Caco-2 (cell line): ENCODE results near the gene CACNG3. TPM values are rescaled to one million over a fixed set of nuclear protein-coding genes. Genes with fewer than 3 reads are reported as not detected.

Experiments
- BruUV-seq: library from RNA; stranded (reverse); fragments of 400-500 nt; replicated peaks from 2 replicates; lab custom pipeline; 2021; lab: Mats Ljungman, UMichigan
- CTCF ChIA-PET: fragments of 300-600 bp; sonication (Branson Sonifier 250); formaldehyde crosslinking; loops from one replicate; lab custom pipeline; 2022; ENCODE audit warnings: antibody characterized with exemption; lab: Charles Lee
- POLR2A ChIA-PET: fragments of 300-600 bp; sonication (Branson Sonifier 250); formaldehyde crosslinking; loops from one replicate; lab custom pipeline; 2022; ENCODE audit warnings: antibody characterized with exemption; lab: Charles Lee
- DNase-seq, 2 experiments: peaks; one replicate each; pipeline versions ENCODE4 v3.0.0 to v3.0.0-alpha.2; 2020 to 2022
- H3K27me3 ChIP-seq: replicated peaks from 2 replicates; pipeline ENCODE4 v1.6.0; 2011; ENCODE audit warnings: low read length; ENCODE audit not compliant: control insufficient read depth, insufficient read depth
- H3K36me3 ChIP-seq: 2 replicates; pipeline ENCODE4 v1.5.1; 2011; ENCODE audit warnings: low read length; ENCODE audit not compliant: control insufficient read depth, insufficient read depth
- H3K4me1 ChIP-seq: fragments of 250-450 bp; sonication (Bioruptor Pico); 2 replicates; pipeline ENCODE4 v1.5.1; 2020; ENCODE audit warnings: mild to moderate bottlenecking
- H3K4me3 ChIP-seq: 2 replicates; pipeline ENCODE4 v1.5.1; 2011; ENCODE audit warnings: low read depth, mild to moderate bottlenecking, control low read depth, low read length
- H3K9me3 ChIP-seq: fragments of 250-450 bp; sonication (Bioruptor Pico); 2 replicates; pipeline ENCODE4 v1.5.1; 2020; ENCODE audit warnings: mild to moderate bottlenecking, moderate library complexity
- H3K27ac Mint-ChIP-seq: one replicate; pipeline ENCODE4 v1.8.0; 2022; ENCODE audit warnings: mixed read lengths; ENCODE audit not compliant: unreplicated experiment
- H3K27me3 Mint-ChIP-seq: one replicate; pipeline ENCODE4 v1.8.0; 2022; ENCODE audit warnings: mixed read lengths; ENCODE audit not compliant: insufficient read depth, unreplicated experiment
- H3K36me3 Mint-ChIP-seq: one replicate; pipeline ENCODE4 v1.8.0; 2022; ENCODE audit warnings: mild to moderate bottlenecking, mixed read lengths; ENCODE audit not compliant: insufficient read depth, unreplicated experiment
- H3K4me1 Mint-ChIP-seq: one replicate; pipeline ENCODE4 v1.8.0; 2022; ENCODE audit warnings: low read depth, mixed read lengths; ENCODE audit not compliant: unreplicated experiment
- H3K4me3 Mint-ChIP-seq: one replicate; pipeline ENCODE4 v1.8.0; 2022; ENCODE audit warnings: mild to moderate bottlenecking, moderate library complexity, mixed read lengths; ENCODE audit not compliant: unreplicated experiment
- H3K9me3 Mint-ChIP-seq: one replicate; pipeline ENCODE4 v1.8.0; 2022; ENCODE audit warnings: mixed read lengths; ENCODE audit not compliant: unreplicated experiment
- intact Hi-C: fragments of 100-400 bp; cut with micrococcal nuclease; formaldehyde crosslinking; loops from one replicate; pipeline ENCODE4 v1.10.0; 2022; ENCODE audit not compliant: unreplicated experiment
- total RNA-seq: library from RNA; stranded (reverse); gene quantifications from 2 replicates; pipeline ENCODE4 v1.2.3, GENCODE V29; 2022
- TF ChIP-seq, protein P1 (sequence below), 2 experiments: fragments of 200-600 bp in 1 of 2; IDR thresholded peaks; 1 replicate in 1 of 2; 2 replicates in 1 of 2; pipeline versions ENCODE4 v1.5.1 to v1.8.0; 2011 to 2022; ENCODE audit warnings: antibody characterized with exemption in 1 of 2, control low read depth in 1 of 2, inconsistent platforms in 1 of 2, low read depth in 1 of 2, low read length in 1 of 2, mild to moderate bottlenecking in 1 of 2, moderate library complexity in 1 of 2; ENCODE audit not compliant: insufficient read depth in 1 of 2, severe bottlenecking in 1 of 2, unreplicated experiment in 1 of 2

The CACNG3 gene
- total RNA-seq, 1 experiment from 2014 or later: not detected

DNA sequence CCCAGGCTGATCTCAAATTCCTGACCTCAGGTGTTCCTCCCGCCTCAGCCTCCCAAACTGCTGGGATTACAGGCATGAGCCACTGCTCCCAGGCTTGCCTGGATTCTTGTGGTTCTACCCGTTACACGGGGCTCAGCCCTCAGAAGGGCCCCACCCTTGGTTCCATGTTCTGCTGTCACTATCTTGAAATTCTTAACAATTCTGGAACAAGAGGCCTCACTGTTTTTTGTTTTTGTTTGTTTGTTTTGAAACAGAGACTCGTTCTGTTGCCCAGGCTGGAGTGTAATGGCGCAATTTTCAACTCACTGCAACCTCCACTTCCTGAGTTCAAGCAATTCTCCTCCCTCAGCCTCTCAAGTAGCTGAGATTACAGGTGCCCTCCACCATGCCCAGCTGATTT, 96.6 kb downstream of the CACNG3 start:
- DNase-seq: no peak
- POLR2A ChIA-PET: no interaction called here

DNA sequence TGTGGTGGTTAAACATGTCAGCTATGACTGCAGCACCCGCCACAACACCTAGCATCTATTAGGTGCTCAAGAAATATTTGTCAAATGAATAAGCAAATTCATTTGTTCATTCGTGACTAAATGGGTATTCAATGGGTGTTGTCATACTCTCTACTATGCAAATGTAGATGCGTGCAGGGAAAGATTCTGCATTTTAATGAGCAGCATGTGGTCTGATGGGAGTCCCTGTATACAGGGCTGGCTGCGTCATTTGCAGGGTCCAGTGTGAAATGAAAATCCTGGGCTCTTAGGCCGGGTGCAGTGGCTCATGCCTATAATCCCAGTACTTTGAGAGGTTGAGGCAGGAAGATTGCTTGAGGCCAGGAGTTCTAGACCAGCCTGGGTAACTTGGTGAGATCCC, 97.5 kb downstream of the CACNG3 start:
- Mint-ChIP-seq H3K9me3 (no peaks in the 10 kb centered on the region), H3K36me3 (no peaks in the 10 kb centered on the region), H3K27ac (no peak overlapping the region), H3K27me3 (peaks cover 14% of the 10 kb centered on the region), H3K4me3 (no peak overlapping the region), H3K4me1 (no peaks in the 10 kb centered on the region)
- Histone ChIP-seq H3K27me3 (no peaks in the 10 kb centered on the region), H3K36me3 (no peaks in the 10 kb centered on the region), H3K9me3 (no peaks in the 10 kb centered on the region), H3K4me1 (no peaks in the 10 kb centered on the region), H3K4me3 (no peak overlapping the region)
- intact Hi-C loops: no loop called here
- CTCF ChIA-PET: no interaction called here
- BruUV-seq: no TSS peak
- POLR2A ChIA-PET: no interaction called here
- DNase-seq: no peak
- TF ChIP-seq, protein P1, sequence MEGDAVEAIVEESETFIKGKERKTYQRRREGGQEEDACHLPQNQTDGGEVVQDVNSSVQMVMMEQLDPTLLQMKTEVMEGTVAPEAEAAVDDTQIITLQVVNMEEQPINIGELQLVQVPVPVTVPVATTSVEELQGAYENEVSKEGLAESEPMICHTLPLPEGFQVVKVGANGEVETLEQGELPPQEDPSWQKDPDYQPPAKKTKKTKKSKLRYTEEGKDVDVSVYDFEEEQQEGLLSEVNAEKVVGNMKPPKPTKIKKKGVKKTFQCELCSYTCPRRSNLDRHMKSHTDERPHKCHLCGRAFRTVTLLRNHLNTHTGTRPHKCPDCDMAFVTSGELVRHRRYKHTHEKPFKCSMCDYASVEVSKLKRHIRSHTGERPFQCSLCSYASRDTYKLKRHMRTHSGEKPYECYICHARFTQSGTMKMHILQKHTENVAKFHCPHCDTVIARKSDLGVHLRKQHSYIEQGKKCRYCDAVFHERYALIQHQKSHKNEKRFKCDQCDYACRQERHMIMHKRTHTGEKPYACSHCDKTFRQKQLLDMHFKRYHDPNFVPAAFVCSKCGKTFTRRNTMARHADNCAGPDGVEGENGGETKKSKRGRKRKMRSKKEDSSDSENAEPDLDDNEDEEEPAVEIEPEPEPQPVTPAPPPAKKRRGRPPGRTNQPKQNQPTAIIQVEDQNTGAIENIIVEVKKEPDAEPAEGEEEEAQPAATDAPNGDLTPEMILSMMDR (IDR thresholded peaks at IDR 0.05; ENCODE audit: insufficient read depth in 1 of 2, low read depth in 1 of 2, low read length in 1 of 2, severe bottlenecking in 1 of 2, unreplicated experiment in 1 of 2): no peak

More for the DNA sequence above, 96.6 kb downstream of the CACNG3 start:
- Mint-ChIP-seq H3K36me3 (no peaks in the 10 kb centered on the region), H3K27me3 (peaks cover 14% of the 10 kb centered on the region), H3K4me1 (no peaks in the 10 kb centered on the region), H3K9me3 (no peaks in the 10 kb centered on the region), H3K4me3 (no peak overlapping the region), H3K27ac (no peak overlapping the region)
- no peaks in the 10 kb centered on the region for H3K36me3 ChIP-seq
- H3K27me3 ChIP-seq: no peaks in the 10 kb centered on the region
- H3K9me3 ChIP-seq: no peaks in the 10 kb centered on the region
- BruUV-seq: no TSS peak
- no peak overlapping the region for H3K4me3 ChIP-seq
- intact Hi-C loops: no loop called here
- no peaks in the 10 kb centered on the region for H3K4me1 ChIP-seq
- CTCF ChIA-PET: no interaction called here
- TF ChIP-seq, protein P1 (IDR thresholded peaks at IDR 0.05; ENCODE audit: insufficient read depth in 1 of 2, low read depth in 1 of 2, low read length in 1 of 2, severe bottlenecking in 1 of 2, unreplicated experiment in 1 of 2): no peak

DNA sequence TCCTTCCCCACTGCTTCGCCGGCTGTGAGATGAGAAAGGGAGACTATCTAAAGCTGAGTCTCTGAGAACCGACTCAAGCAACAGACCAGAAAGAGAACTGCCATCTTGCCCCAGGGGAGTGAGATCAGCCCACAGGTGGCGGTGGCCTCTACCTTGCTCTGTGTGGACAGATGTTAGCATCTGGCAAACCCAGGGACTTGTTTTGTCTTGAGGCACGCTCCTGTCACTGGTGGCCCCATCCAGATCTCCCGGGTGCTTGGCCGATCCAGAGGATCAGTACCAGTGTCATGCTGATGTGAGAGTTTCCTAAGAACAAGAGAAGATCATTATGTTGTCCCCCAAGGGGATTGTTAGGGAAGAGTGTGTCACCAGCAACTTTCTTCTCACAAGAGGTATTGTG, 101.4 kb downstream of the CACNG3 start:
- no peaks in the 10 kb centered on the region for H3K36me3 Mint-ChIP-seq
- TF ChIP-seq, protein P1 (IDR thresholded peaks at IDR 0.05; ENCODE audit: insufficient read depth in 1 of 2, low read depth in 1 of 2, low read length in 1 of 2, severe bottlenecking in 1 of 2, unreplicated experiment in 1 of 2): no peak
- no peaks in the 10 kb centered on the region for H3K9me3 ChIP-seq
- H3K4me1 Mint-ChIP-seq: no peaks in the 10 kb centered on the region
- ChIA-PET POLR2A (no interaction called here), CTCF (no interaction called here)
- H3K27me3 ChIP-seq: no peaks in the 10 kb centered on the region
- H3K36me3 ChIP-seq: no peaks in the 10 kb centered on the region
- peaks cover 7% of the 10 kb centered on the region for H3K27me3 Mint-ChIP-seq
- H3K4me3 Mint-ChIP-seq: no peak overlapping the region
- no peak overlapping the region for H3K4me3 ChIP-seq
- BruUV-seq: no TSS peak
- intact Hi-C loops: no loop called here
- no peaks in the 10 kb centered on the region for H3K4me1 ChIP-seq
- no peak for DNase-seq
- no peak overlapping the region for H3K27ac Mint-ChIP-seq
- H3K9me3 Mint-ChIP-seq: no peaks in the 10 kb centered on the region
